Activated naive CD4-positive, alpha-beta T cell treated with anti-CD3 and anti-CD28 coated beads, Interleukin-2, amount 10 ng/mL, durations not matched to agents 7 days and 5 days (primary cell): ENCODE data around the gene MRPL18.

Source experiments
- CTCF ChIA-PET: fragments of 350-600 bp; sonication (Branson Sonifier 250); formaldehyde crosslinking; loops from one replicate; lab custom pipeline; 2021; ENCODE audit warnings: antibody characterized with exemption; lab: Charles Lee
- DNase-seq: peaks from one replicate; pipeline ENCODE4 v3.0.0-alpha.2; 2020
- H3K27ac Mint-ChIP-seq: one replicate; pipeline ENCODE4 v1.8.0; 2021; ENCODE audit warnings: mild to moderate bottlenecking, moderate library complexity, mixed read lengths
- H3K27me3 Mint-ChIP-seq: one replicate; pipeline ENCODE4 v1.8.0; 2021; ENCODE audit warnings: mild to moderate bottlenecking, mixed read lengths
- H3K36me3 Mint-ChIP-seq: one replicate; pipeline ENCODE4 v1.8.0; 2021; ENCODE audit warnings: mixed read lengths
- H3K4me1 Mint-ChIP-seq: one replicate; pipeline ENCODE4 v1.8.0; 2021; ENCODE audit warnings: mixed read lengths
- H3K4me3 Mint-ChIP-seq: one replicate; pipeline ENCODE4 v1.8.0; 2021; ENCODE audit warnings: mild to moderate bottlenecking, moderate library complexity, mixed read lengths
- H3K9me3 Mint-ChIP-seq: one replicate; pipeline ENCODE4 v1.8.0; 2021; ENCODE audit warnings: mixed read lengths

The MRPL18 gene

GRCh38 chr6:159830501-159831372 lies 40.5 kb downstream of the MRPL18 start:
- H3K27me3 Mint-ChIP-seq: peaks cover 23% of the 10 kb centered on the region
- H3K4me1 Mint-ChIP-seq: peaks cover 23% of the 10 kb centered on the region
- no peaks in the 10 kb centered on the region for H3K9me3 Mint-ChIP-seq
- H3K4me3 Mint-ChIP-seq: no peak overlapping the region
- CTCF ChIA-PET: no interaction called here
- no peak for DNase-seq
- H3K27ac Mint-ChIP-seq: no peak overlapping the region
- no peaks in the 10 kb centered on the region for H3K36me3 Mint-ChIP-seq

GRCh38 chr6:159831373-159831679 lies 41.1 kb downstream of the MRPL18 start:
- Mint-ChIP-seq H3K27ac (no peak overlapping the region), H3K4me1 (peaks cover 23% of the 10 kb centered on the region), H3K36me3 (no peaks in the 10 kb centered on the region), H3K9me3 (no peaks in the 10 kb centered on the region), H3K4me3 (no peak overlapping the region), H3K27me3 (peaks cover 23% of the 10 kb centered on the region)
- DNase-seq: no peak
- CTCF ChIA-PET: no interaction called here

GRCh38 chr6:159832946-159833345 lies 42.7 kb downstream of the MRPL18 start:
- CTCF ChIA-PET: no interaction called here
- peaks cover 27% of the 10 kb centered on the region for H3K27me3 Mint-ChIP-seq
- no peaks in the 10 kb centered on the region for H3K9me3 Mint-ChIP-seq
- H3K27ac Mint-ChIP-seq: no peak overlapping the region
- H3K36me3 Mint-ChIP-seq: no peaks in the 10 kb centered on the region
- no peak for DNase-seq
- H3K4me3 Mint-ChIP-seq: no peak overlapping the region
- peaks cover 21% of the 10 kb centered on the region for H3K4me1 Mint-ChIP-seq

- no peak for DNase-seq
- H3K27ac Mint-ChIP-seq: no peak overlapping the region
- H3K4me3 Mint-ChIP-seq: no peak overlapping the region
- H3K9me3 Mint-ChIP-seq: no peaks in the 10 kb centered on the region
- H3K4me1 Mint-ChIP-seq: peaks cover 21% of the 10 kb centered on the region
- H3K36me3 Mint-ChIP-seq: no peaks in the 10 kb centered on the region
- CTCF ChIA-PET: no interaction called here
- peaks cover 27% of the 10 kb centered on the region for H3K27me3 Mint-ChIP-seq
These were observed 43.3 kb downstream of the MRPL18 start for GRCh38 chr6:159833556-159833955.

GRCh38 chr6:159833997-159834603 lies 43.8 kb downstream of the MRPL18 start:
- no peak for DNase-seq
- CTCF ChIA-PET: no interaction called here
- Mint-ChIP-seq H3K4me3 (no peak overlapping the region), H3K4me1 (peaks cover 21% of the 10 kb centered on the region), H3K27me3 (peaks cover 27% of the 10 kb centered on the region), H3K27ac (no peak overlapping the region), H3K36me3 (no peaks in the 10 kb centered on the region), H3K9me3 (no peaks in the 10 kb centered on the region)

GRCh38 chr6:159836718-159837490 lies 46.6 kb downstream of the MRPL18 start:
- peaks cover 16% of the 10 kb centered on the region for H3K4me1 Mint-ChIP-seq
- H3K27me3 Mint-ChIP-seq: peaks cover 4% of the 10 kb centered on the region
- CTCF ChIA-PET: interaction anchor here (0.6 kb wide), 1 partner anchor 30 kb away, joined by 4 read pairs; no protein-coding TSS in a partner anchor
- no peaks in the 10 kb centered on the region for H3K9me3 Mint-ChIP-seq
- no peak overlapping the region for H3K4me3 Mint-ChIP-seq
- DNase-seq: no peak
- no peaks in the 10 kb centered on the region for H3K36me3 Mint-ChIP-seq
- no peak overlapping the region for H3K27ac Mint-ChIP-seq

- Mint-ChIP-seq H3K4me3 (no peak overlapping the region), H3K36me3 (no peaks in the 10 kb centered on the region), H3K27ac (no peak overlapping the region), H3K4me1 (peaks cover 16% of the 10 kb centered on the region), H3K27me3 (peaks cover 4% of the 10 kb centered on the region), H3K9me3 (no peaks in the 10 kb centered on the region)
- DNase-seq: no peak
- CTCF ChIA-PET: no interaction called here
These were observed 47.2 kb downstream of the MRPL18 start for GRCh38 chr6:159837511-159837910.

GRCh38 chr6:159838020-159838744 lies 47.9 kb downstream of the MRPL18 start:
- Mint-ChIP-seq H3K4me3 (no peak overlapping the region), H3K27ac (no peak overlapping the region), H3K4me1 (peaks cover 14% of the 10 kb centered on the region), H3K27me3 (peaks cover 4% of the 10 kb centered on the region), H3K36me3 (no peaks in the 10 kb centered on the region), H3K9me3 (no peaks in the 10 kb centered on the region)
- DNase-seq: no peak
- CTCF ChIA-PET: no interaction called here

GRCh38 chr6:159842035-159842434 lies 51.8 kb downstream of the MRPL18 start:
- H3K36me3 Mint-ChIP-seq: no peaks in the 10 kb centered on the region
- CTCF ChIA-PET: no interaction called here
- H3K4me3 Mint-ChIP-seq: no peak overlapping the region
- H3K27me3 Mint-ChIP-seq: peaks cover 4% of the 10 kb centered on the region
- H3K9me3 Mint-ChIP-seq: no peaks in the 10 kb centered on the region
- DNase-seq: no peak
- no peaks in the 10 kb centered on the region for H3K4me1 Mint-ChIP-seq
- H3K27ac Mint-ChIP-seq: no peak overlapping the region

GRCh38 chr6:159844737-159845645 lies 54.7 kb downstream of the MRPL18 start:
- no peak for DNase-seq
- H3K4me3 Mint-ChIP-seq: no peak overlapping the region
- H3K36me3 Mint-ChIP-seq: no peaks in the 10 kb centered on the region
- no peak overlapping the region for H3K27ac Mint-ChIP-seq
- no peaks in the 10 kb centered on the region for H3K4me1 Mint-ChIP-seq
- peaks cover 3% of the 10 kb centered on the region for H3K27me3 Mint-ChIP-seq
- peaks cover 7% of the 10 kb centered on the region for H3K9me3 Mint-ChIP-seq
- CTCF ChIA-PET: no interaction called here
